GM18870 (cell line): Measurements from ENCODE around the gene SLC12A7.

Experiments used
- ATAC-seq: cut with Tn5 transposase; IDR thresholded peaks from one replicate; pipeline ENCODE4 v1.9.1; 2021; ENCODE audit warnings: moderate library complexity; ENCODE audit not compliant: unreplicated experiment

Gene SLC12A7

GRCh38 chr5:1038417-1039209 is 73.2 kb downstream of the SLC12A7 start:
- ATAC-seq = no peak

- no peak for ATAC-seq
Measured at GRCh38 chr5:1037671-1038416, 74.0 kb downstream of the SLC12A7 start.

- no peak for ATAC-seq
Measured at GRCh38 chr5:1037123-1037670, 74.7 kb downstream of the SLC12A7 start.

- no peak for ATAC-seq
Measured at GRCh38 chr5:1036504-1037122, 75.2 kb downstream of the SLC12A7 start.

GRCh38 chr5:1035421-1036405 is 76.2 kb downstream of the SLC12A7 start:
- no peak for ATAC-seq

GRCh38 chr5:1034986-1035385 is 76.9 kb downstream of the SLC12A7 start:
- no peak for ATAC-seq

- no peak for ATAC-seq
Measured at GRCh38 chr5:1034421-1034905, 77.4 kb downstream of the SLC12A7 start.

- no peak for ATAC-seq
Measured at GRCh38 chr5:1033606-1034420, 78.0 kb downstream of the SLC12A7 start.

GRCh38 chr5:1033178-1033577 is 78.7 kb downstream of the SLC12A7 start:
- ATAC-seq = no peak

GRCh38 chr5:1032551-1033027 is 79.3 kb downstream of the SLC12A7 start:
- no peak for ATAC-seq

- ATAC-seq = no peak
Measured at GRCh38 chr5:1032011-1032410, 79.9 kb downstream of the SLC12A7 start.

- ATAC-seq = no peak
Measured at GRCh38 chr5:1031306-1031959, 80.4 kb downstream of the SLC12A7 start.

- no peak for ATAC-seq
Measured at GRCh38 chr5:1030801-1031271, 81.0 kb downstream of the SLC12A7 start.

- no peak for ATAC-seq
Measured at GRCh38 chr5:1029945-1030625, 81.8 kb downstream of the SLC12A7 start.

- ATAC-seq = no peak
Measured at GRCh38 chr5:1029282-1029944, 82.5 kb downstream of the SLC12A7 start.

GRCh38 chr5:1028481-1029281 is 83.2 kb downstream of the SLC12A7 start:
- no peak for ATAC-seq
